Ascending aorta (tissue), 2 donors: ENCODE data around the gene ARHGEF6. TPM values are rescaled to one million over a fixed set of nuclear protein-coding genes. Genes with fewer than 3 reads are reported as not detected.
A peak's percentile ranks its signal among the peaks of the same experiment; 100 is the strongest.

Experiments used
- DNase-seq, 2 donors: peaks; one replicate each; pipeline ENCODE4 v3.0.0-alpha.2; 2019; ENCODE audit warnings: low spot score in 2 of 2
- H3K27ac ChIP-seq, 2 donors: fragments of 200-600 bp; sonication (generic); one replicate each; pipeline ENCODE4 v1.5.1; 2016 to 2017; ENCODE audit warnings: mild to moderate bottlenecking in 1 of 2
- H3K27me3 ChIP-seq: fragments of 200-600 bp; sonication (generic); one replicate; pipeline ENCODE4 v1.5.1; 2017
- H3K36me3 ChIP-seq, 2 donors: fragments of 200-600 bp; sonication (generic); one replicate each; pipeline ENCODE4 v1.5.1; 2016
- H3K4me1 ChIP-seq, 2 donors: fragments of 200-600 bp; sonication (generic); one replicate each; pipeline ENCODE4 v1.5.1; 2016 to 2017; ENCODE audit warnings: mild to moderate bottlenecking in 1 of 2
- H3K4me3 ChIP-seq, 2 donors: fragments of 200-600 bp; sonication (generic); one replicate each; pipeline ENCODE4 v1.5.1; 2016 to 2017; ENCODE audit warnings: mild to moderate bottlenecking in 1 of 2
- H3K9me3 ChIP-seq, 2 donors: fragments of 200-600 bp; sonication (generic); one replicate each; pipeline ENCODE4 v1.5.1; 2016
- CTCF ChIP-seq, 3 experiments: fragments of 200-600 bp in 2 of 3; fragments of 450-650 bp in 1 of 3; sonication (generic) in 2 of 3; IDR thresholded peaks; one replicate each; pipeline ENCODE4 v1.5.1; 2016 to 2019; ENCODE audit warnings: antibody characterized with exemption in 3 of 3, mild to moderate bottlenecking in 1 of 3, moderate library complexity in 1 of 3
- intact Hi-C: fragments of 100-400 bp; cut with DNase I; formaldehyde crosslinking; loops from one replicate; pipeline ENCODE4 v1.15.1; 2023
- total RNA-seq: library from RNA; depleted of rRNA; stranded (reverse); fragments of >200 nt; gene quantifications from one replicate; pipeline ENCODE4 v1.1.0, GENCODE V29; 2016

Gene ARHGEF6
- total RNA-seq, 1 donor from 2014 or later: 17.6 TPM

- Histone ChIP-seq H3K4me1 (no peaks in the 10 kb centered on the region), H3K9me3 (no peaks in the 10 kb centered on the region), H3K27ac (no peak overlapping the region), H3K36me3 (no peaks in the 10 kb centered on the region), H3K4me3 (no peak overlapping the region), H3K27me3 (no peaks in the 10 kb centered on the region)
- no peak for TF ChIP-seq CTCF (IDR thresholded peaks at IDR 0.05)
- intact Hi-C loops: loop anchor here (2.0 to 5.0 kb wide), 3 partner anchors 57 to 214 kb away; partner anchors contain the start of gene RBMX
- no peak for DNase-seq
Measured at GRCh38 chrX:136710325-136710951, 70.3 kb downstream of the ARHGEF6 start.

GRCh38 chrX:136708348-136708747 lies 72.4 kb downstream of the ARHGEF6 start:
- intact Hi-C loops: no loop called here
- peak in 2 of 3 experiments; percentile 14 to 27 for TF ChIP-seq CTCF (IDR thresholded peaks at IDR 0.05)
- no peak for DNase-seq
- no peaks in the 10 kb centered on the region for H3K27me3 ChIP-seq
- no peaks in the 10 kb centered on the region for H3K36me3 ChIP-seq
- no peaks in the 10 kb centered on the region for H3K4me1 ChIP-seq
- H3K27ac ChIP-seq: no peak overlapping the region
- no peaks in the 10 kb centered on the region for H3K9me3 ChIP-seq
- no peak overlapping the region for H3K4me3 ChIP-seq

- DNase-seq: no peak
- H3K4me1 ChIP-seq: no peaks in the 10 kb centered on the region
- no peaks in the 10 kb centered on the region for H3K27me3 ChIP-seq
- intact Hi-C loops: no loop called here
- no peaks in the 10 kb centered on the region for H3K9me3 ChIP-seq
- no peak for TF ChIP-seq CTCF (IDR thresholded peaks at IDR 0.05)
- H3K4me3 ChIP-seq: no peak overlapping the region
- H3K27ac ChIP-seq: no peak overlapping the region
- H3K36me3 ChIP-seq: no peaks in the 10 kb centered on the region
Measured at GRCh38 chrX:136697156-136697555, 83.6 kb downstream of the ARHGEF6 start.

GRCh38 chrX:136694431-136695087 lies 86.2 kb downstream of the ARHGEF6 start:
- TF ChIP-seq CTCF (IDR thresholded peaks at IDR 0.05): peak in 2 of 3 experiments; percentile 44 to 52
- no peak overlapping the region for H3K27ac ChIP-seq
- H3K4me1 ChIP-seq: no peaks in the 10 kb centered on the region
- H3K27me3 ChIP-seq: no peaks in the 10 kb centered on the region
- DNase-seq: no peak
- intact Hi-C loops: no loop called here
- no peak overlapping the region for H3K4me3 ChIP-seq
- no peaks in the 10 kb centered on the region for H3K9me3 ChIP-seq
- H3K36me3 ChIP-seq: peaks cover 0 to 6% of the 10 kb centered on the region in 2 donors

GRCh38 chrX:136692271-136692670 lies 88.5 kb downstream of the ARHGEF6 start:
- no peaks in the 10 kb centered on the region for H3K4me1 ChIP-seq
- H3K4me3 ChIP-seq: no peak overlapping the region
- H3K27ac ChIP-seq: no peak overlapping the region
- intact Hi-C loops: no loop called here
- peaks cover 0 to 6% of the 10 kb centered on the region in 2 donors for H3K36me3 ChIP-seq
- no peak for DNase-seq
- H3K9me3 ChIP-seq: no peaks in the 10 kb centered on the region
- TF ChIP-seq CTCF (IDR thresholded peaks at IDR 0.05): no peak
- H3K27me3 ChIP-seq: no peaks in the 10 kb centered on the region
